Gastrocnemius medialis (tissue), 4 donors: ENCODE measurements around the gene ZC3H4. TPM values are rescaled to one million over a fixed set of nuclear protein-coding genes. Genes with fewer than 3 reads are reported as not detected.

Experiments
- ATAC-seq, 2 donors: fragments of 150-250 bp; one replicate each; pipeline ENCODE4 v1.9.1; 2016
- DNase-seq, 2 donors: peaks; one replicate each; pipeline ENCODE4 v3.0.0-alpha.2; 2019
- H3K27ac ChIP-seq, 4 donors: fragments of 200-600 bp; sonication (generic); 1 replicate in 1 of 4; 2 replicates in 3 of 4; pipeline ENCODE4 v1.5.1; 2016 to 2018; ENCODE audit warnings: mild to moderate bottlenecking in 2 of 4, moderate library complexity in 1 of 4
- H3K27me3 ChIP-seq, 3 donors: fragments of 200-600 bp; sonication (generic) in 2 of 3; 1 replicate in 1 of 3; 2 replicates in 2 of 3; pipeline versions ENCODE4 v1.5.1 to v1.6.0; 2016 to 2019; ENCODE audit warnings: mild to moderate bottlenecking in 1 of 3, moderate library complexity in 1 of 3
- H3K36me3 ChIP-seq, 2 donors: fragments of 200-600 bp; sonication (generic) in 1 of 2; one replicate each; pipeline ENCODE4 v1.5.1; 2017 to 2018
- H3K4me1 ChIP-seq, 2 donors: fragments of 200-600 bp; sonication (generic) in 1 of 2; one replicate each; pipeline ENCODE4 v1.5.1; 2016 to 2017; ENCODE audit warnings: mild to moderate bottlenecking in 2 of 2
- H3K4me3 ChIP-seq, 4 donors: fragments of 200-600 bp; sonication (generic) in 3 of 4; 1 replicate in 1 of 4; 2 replicates in 3 of 4; pipeline ENCODE4 v1.5.1; 2016 to 2019; ENCODE audit warnings: mild to moderate bottlenecking in 2 of 4
- H3K9me3 ChIP-seq, 3 donors: fragments of 200-600 bp; sonication (generic) in 2 of 3; 1 replicate in 1 of 3; 2 replicates in 2 of 3; pipeline ENCODE4 v1.5.1; 2016 to 2019
- CTCF ChIP-seq, 5 experiments: fragments of 450-650 bp in 3 of 5; fragments of 200-600 bp in 2 of 5; sonication (generic) in 2 of 5; IDR thresholded peaks in 4 of 5; conservative IDR thresholded peaks in 1 of 5; 1 replicate in 4 of 5; 2 replicates in 1 of 5; pipeline ENCODE4 v1.5.1; 2016 to 2019; ENCODE audit warnings: antibody characterized with exemption in 5 of 5, mild to moderate bottlenecking in 3 of 5, moderate library complexity in 3 of 5
- POLR2A ChIP-seq, 2 donors: fragments of 450-650 bp; IDR thresholded peaks; one replicate each; pipeline ENCODE4 v1.6.1; 2017; ENCODE audit warnings: antibody characterized with exemption in 2 of 2, mild to moderate bottlenecking in 2 of 2, moderate library complexity in 2 of 2
- in situ Hi-C, 4 donors: fragments of 200-750 bp; cut with MboI; loops; one replicate each; pipeline versions ENCODE4 v1.15.0 to v1.8.0; 2017; ENCODE audit warnings: low sequenced_read_pairs in 4 of 4
- intact Hi-C: fragments of 100-400 bp; cut with DNase I; formaldehyde crosslinking; loops from one replicate; pipeline ENCODE4 v1.15.1; 2023; ENCODE audit warnings: low total_unique reads
- total RNA-seq, 4 donors: library from RNA; depleted of rRNA; stranded (reverse); fragments of >200 nt; gene quantifications; one replicate each; pipeline versions ENCODE4 v1.1.0 to v1.2.3, GENCODE V29; 2016

ZC3H4 gene
- total RNA-seq, 4 donors from 2014 or later, result 16.2 to 31.7 (median 22.8) TPM

- intact Hi-C loops, result no loop called here
- peaks cover 15 to 19% of the 10 kb centered on the region in 2 donors for H3K4me1 ChIP-seq
Observed at GRCh38 chr19:47153266-47153665, 39.7 kb upstream of the ZC3H4 start.

GRCh38 chr19:47152632-47153031, 39.1 kb upstream of the ZC3H4 start:
- in situ Hi-C loops, result loop anchor here in 1 of 4 donors (5.0 kb wide), 1 partner anchor 95 kb away; no protein-coding TSS in a partner anchor
- peaks cover 0 to 44% of the 10 kb centered on the region in 2 donors for H3K36me3 ChIP-seq
- no peaks in the 10 kb centered on the region for H3K27me3 ChIP-seq
- H3K27ac ChIP-seq, result no peak overlapping the region
- DNase-seq (no peak), ATAC-seq (no peak)
- peaks cover 9 to 12% of the 10 kb centered on the region in 2 donors for H3K4me1 ChIP-seq
- intact Hi-C loops, result no loop called here
- no peak for TF ChIP-seq CTCF (IDR thresholded peaks at IDR 0.05 in 4 of 5, conservative IDR thresholded peaks at IDR 0.05 in 1 of 5)
- TF ChIP-seq POLR2A (IDR thresholded peaks at IDR 0.05), result no peak
- no peak overlapping the region for H3K4me3 ChIP-seq
- H3K9me3 ChIP-seq, result no peaks in the 10 kb centered on the region

More at GRCh38 chr19:47153266-47153665, 39.7 kb upstream of the ZC3H4 start:
- H3K9me3 ChIP-seq, result no peaks in the 10 kb centered on the region
- no peak for ATAC-seq
- in situ Hi-C loops, result loop anchor here in 1 of 4 donors (5.0 kb wide), 1 partner anchor 94 kb away; no protein-coding TSS in a partner anchor
- H3K4me3 ChIP-seq, result no peak overlapping the region
- TF ChIP-seq POLR2A (IDR thresholded peaks at IDR 0.05) (no peak), CTCF (IDR thresholded peaks at IDR 0.05 in 4 of 5, conservative IDR thresholded peaks at IDR 0.05 in 1 of 5) (no peak)
- no peak for DNase-seq
- no peak overlapping the region for H3K27ac ChIP-seq
- H3K36me3 ChIP-seq, result peaks cover 0 to 44% of the 10 kb centered on the region in 2 donors
- H3K27me3 ChIP-seq, result no peaks in the 10 kb centered on the region

GRCh38 chr19:47152205-47152604, 38.6 kb upstream of the ZC3H4 start:
- Histone ChIP-seq H3K36me3 (peaks cover 0 to 44% of the 10 kb centered on the region in 2 donors), H3K4me3 (no peak overlapping the region), H3K9me3 (no peaks in the 10 kb centered on the region), H3K27ac (no peak overlapping the region), H3K27me3 (no peaks in the 10 kb centered on the region), H3K4me1 (peaks cover 4 to 8% of the 10 kb centered on the region in 2 donors)
- intact Hi-C loops, result no loop called here
- ATAC-seq, result no peak
- in situ Hi-C loops, result loop anchor here in 1 of 4 donors (5.0 kb wide), 1 partner anchor 95 kb away; no protein-coding TSS in a partner anchor
- DNase-seq, result no peak
- TF ChIP-seq POLR2A (IDR thresholded peaks at IDR 0.05) (no peak), CTCF (IDR thresholded peaks at IDR 0.05 in 4 of 5, conservative IDR thresholded peaks at IDR 0.05 in 1 of 5) (no peak)

- no peak for ATAC-seq
- Histone ChIP-seq H3K9me3 (no peaks in the 10 kb centered on the region), H3K27me3 (no peaks in the 10 kb centered on the region), H3K27ac (no peak overlapping the region), H3K36me3 (peaks cover 0 to 47% of the 10 kb centered on the region in 2 donors), H3K4me3 (no peak overlapping the region), H3K4me1 (peaks cover 0 to 2% of the 10 kb centered on the region in 2 donors)
- TF ChIP-seq CTCF (IDR thresholded peaks at IDR 0.05 in 4 of 5, conservative IDR thresholded peaks at IDR 0.05 in 1 of 5) (no peak), POLR2A (IDR thresholded peaks at IDR 0.05) (no peak)
- in situ Hi-C loops (loop anchor here in 1 of 4 donors (5.0 kb wide), 1 partner anchor 96 kb away; no protein-coding TSS in a partner anchor), intact Hi-C loops (no loop called here)
- DNase-seq, result no peak
Observed at GRCh38 chr19:47151627-47152026, 38.1 kb upstream of the ZC3H4 start.
